NCI-H2227 (cell line): Measurements from ENCODE around the gene RNF187.

ENCODE experiments used
- DNase-seq: peaks from one replicate; lab custom pipeline; 2025; ENCODE audit not compliant: unreplicated experiment; lab: John Stamatoyannopoulos, UW

Gene RNF187

DNA sequence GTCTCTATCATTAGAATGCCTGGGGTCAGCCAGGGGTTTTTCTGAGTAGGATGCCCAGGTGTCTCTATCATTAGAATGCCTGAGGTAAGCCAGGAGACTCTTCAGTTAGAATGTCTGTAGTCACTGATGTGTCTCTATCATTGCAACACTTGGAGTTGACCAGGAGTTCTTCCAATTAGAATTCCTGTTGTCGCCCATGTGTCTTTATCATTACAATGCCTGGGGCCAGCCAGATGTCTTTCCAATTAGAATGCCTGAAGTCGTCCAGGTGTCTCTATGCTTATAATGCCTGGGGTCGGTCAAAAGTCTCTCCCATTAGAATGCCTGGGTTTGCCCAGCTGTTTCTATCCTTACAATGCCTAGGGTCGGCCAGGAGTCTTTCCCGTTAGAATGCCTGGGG, 55.8 kb downstream of the RNF187 start:
- no peak for DNase-seq

DNA sequence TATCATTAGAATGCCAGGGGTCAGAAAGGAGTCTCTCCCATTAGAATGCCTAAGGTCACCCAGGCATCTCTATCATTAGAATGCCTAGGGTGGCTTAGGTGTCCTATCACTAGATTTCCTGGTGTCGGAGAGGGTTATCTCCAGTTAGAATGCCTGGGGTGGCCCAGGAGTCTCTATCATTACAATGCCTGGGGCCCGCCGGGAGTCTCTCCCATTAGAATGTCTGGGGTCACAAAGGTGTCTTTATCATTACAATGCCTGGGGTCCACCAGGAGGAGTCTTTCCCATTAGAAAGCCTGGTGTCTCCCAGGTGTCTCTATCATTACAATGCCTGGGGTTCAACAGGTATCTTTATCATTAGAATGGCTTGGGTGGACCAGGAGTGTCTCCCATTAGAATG, 56.2 kb downstream of the RNF187 start:
- no peak for DNase-seq

DNA sequence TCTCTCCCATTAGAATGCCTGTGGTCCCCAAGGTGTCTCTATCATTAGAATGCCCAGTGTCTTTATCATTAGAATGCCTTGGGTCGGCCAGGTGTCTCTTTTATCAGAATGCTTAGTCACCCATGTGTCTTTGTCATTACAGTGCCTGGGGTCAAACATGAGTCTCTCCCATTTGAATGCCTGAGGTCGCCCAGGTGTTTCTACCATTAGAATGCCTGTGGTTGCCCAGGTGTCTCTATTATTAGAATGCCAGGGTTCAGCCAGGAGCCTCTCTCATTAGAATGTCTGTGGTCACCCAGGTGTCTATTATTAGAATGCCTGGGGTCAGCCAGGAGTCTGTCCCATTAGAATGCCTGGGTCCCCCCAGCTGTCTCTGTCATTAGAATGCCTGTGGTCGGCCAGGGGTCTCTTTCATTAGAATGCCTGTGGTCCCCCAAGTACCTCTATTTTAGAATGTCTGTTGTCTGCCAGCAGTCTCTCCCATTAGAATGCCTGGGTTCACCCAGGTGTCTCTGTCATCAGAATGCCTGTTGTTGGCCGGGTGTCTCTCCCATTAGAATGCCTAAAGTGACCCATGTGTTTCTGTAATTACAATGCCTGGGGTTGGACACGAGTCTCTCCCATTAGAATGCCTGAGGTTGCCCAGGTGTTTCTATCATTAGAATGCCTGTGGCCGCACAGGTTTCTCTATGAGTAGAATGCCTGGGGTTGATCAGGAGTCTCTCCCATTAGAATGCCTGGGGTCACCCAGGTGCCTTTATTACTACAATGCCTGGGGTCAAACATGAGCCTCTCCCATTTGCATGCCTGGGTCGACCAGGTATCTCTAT, 57.1 kb downstream of the RNF187 start:
- no peak for DNase-seq

DNA sequence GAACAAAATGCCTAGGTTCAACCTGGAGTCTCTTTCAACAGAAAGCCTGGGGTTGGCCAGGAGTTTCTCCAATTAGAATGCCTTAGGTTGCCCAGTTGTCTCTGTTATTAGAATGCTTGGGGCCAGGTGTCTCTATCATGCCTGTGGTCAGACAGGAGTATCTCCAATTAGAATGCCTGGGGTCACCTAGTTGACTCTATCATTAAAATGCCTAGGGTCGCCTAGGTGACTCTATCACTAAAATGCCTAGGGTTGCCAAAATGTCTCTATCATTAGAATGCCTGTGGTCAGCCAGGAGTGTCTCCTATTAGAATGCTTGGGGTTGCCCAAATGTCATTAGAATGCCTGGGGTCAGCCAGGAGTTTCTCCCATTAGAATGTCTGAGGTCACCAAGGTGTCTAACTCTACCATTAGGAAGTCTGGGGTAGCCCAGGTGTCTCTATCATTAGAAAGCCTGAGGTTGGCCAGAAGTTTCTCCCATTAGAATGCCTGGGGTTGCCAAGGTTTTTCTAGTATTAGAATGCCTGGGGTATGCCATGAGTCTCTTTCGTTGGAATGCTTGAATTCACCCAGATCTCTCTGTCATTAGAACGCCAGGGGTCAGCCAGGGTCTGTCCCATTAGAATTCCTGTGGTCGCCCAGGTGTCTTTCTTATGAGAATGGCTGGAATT, 57.9 kb downstream of the RNF187 start:
- no peak for DNase-seq
